WTC11 (cell line): ENCODE data around the gene NSUN2. TPM values are rescaled to one million over a fixed set of nuclear protein-coding genes. Genes with fewer than 3 reads are reported as not detected.

ENCODE experiments used
- ATAC-seq: fragments of 200-7000 bp; cut with Tn5 transposase; 2 replicates; pipeline ENCODE4 v1.10.0; 2021; ENCODE audit warnings: mild to moderate bottlenecking, moderate library complexity
- CTCF ChIA-PET: fragments of 300-600 bp; sonication (Branson Sonifier 250); formaldehyde crosslinking; loops from one replicate; lab custom pipeline; 2021; ENCODE audit warnings: antibody characterized with exemption; lab: Charles Lee
- POLR2A ChIA-PET: fragments of 350-600 bp; sonication (Branson Sonifier 250); formaldehyde crosslinking; loops from one replicate; lab custom pipeline; 2021; ENCODE audit warnings: antibody characterized with exemption; lab: Charles Lee
- DNase-seq: peaks from one replicate; pipeline ENCODE4 v3.0.0; 2021; ENCODE audit warnings: low spot score
- H3K27ac Mint-ChIP-seq: 2 replicates; pipeline ENCODE4 v1.8.0; 2021; ENCODE audit warnings: mixed read lengths
- H3K27me3 Mint-ChIP-seq: 2 replicates; pipeline ENCODE4 v1.8.0; 2021; ENCODE audit warnings: low read depth, mild to moderate bottlenecking, moderate library complexity, mixed read lengths
- H3K36me3 Mint-ChIP-seq: 2 replicates; pipeline ENCODE4 v1.8.0; 2021; ENCODE audit warnings: mixed read lengths
- H3K4me1 Mint-ChIP-seq: 2 replicates; pipeline ENCODE4 v1.8.0; 2022; ENCODE audit warnings: mixed read lengths
- H3K4me3 Mint-ChIP-seq: 2 replicates; pipeline ENCODE4 v1.8.0; 2021; ENCODE audit warnings: mild to moderate bottlenecking, moderate library complexity, mixed read lengths
- H3K9me3 Mint-ChIP-seq: 2 replicates; pipeline ENCODE4 v1.8.0; 2021; ENCODE audit warnings: mixed read lengths
- ATF3 ChIP-seq: sonication (generic); formaldehyde crosslinking; conservative IDR thresholded peaks from 2 replicates; pipeline ENCODE4 v1.8.1; 2022; ENCODE audit warnings: mild to moderate bottlenecking, missing genetic modification reagents
- CBFB ChIP-seq: sonication (generic); formaldehyde crosslinking; IDR thresholded peaks from 2 replicates; pipeline ENCODE4 v1.8.1; 2022; ENCODE audit warnings: mild to moderate bottlenecking, low read depth, missing genetic modification reagents
- CREM ChIP-seq: sonication (generic); formaldehyde crosslinking; IDR thresholded peaks from 2 replicates; pipeline ENCODE4 v1.8.1; 2022; ENCODE audit warnings: mild to moderate bottlenecking, missing genetic modification reagents, moderate library complexity
- E2F1 ChIP-seq: sonication (generic); formaldehyde crosslinking; IDR thresholded peaks from 2 replicates; pipeline ENCODE4 v1.8.0; 2022; ENCODE audit warnings: mild to moderate bottlenecking, missing genetic modification reagents
- E2F4 ChIP-seq: sonication (generic); formaldehyde crosslinking; IDR thresholded peaks from 2 replicates; pipeline ENCODE4 v1.8.1; 2022; ENCODE audit warnings: low read depth, mild to moderate bottlenecking, moderate library complexity, missing genetic modification reagents, borderline replicate concordance
- EMX1 ChIP-seq: fragments of 250-450 bp; sonication (Bioruptor Pico); IDR thresholded peaks from 2 replicates; pipeline ENCODE4 v1.8.0; 2021; ENCODE audit warnings: mild to moderate bottlenecking
- ESRRA ChIP-seq: sonication (generic); formaldehyde crosslinking; IDR thresholded peaks from 2 replicates; pipeline ENCODE4 v1.8.1; 2022; ENCODE audit warnings: mild to moderate bottlenecking, missing genetic modification reagents, borderline replicate concordance
- FOXK1 ChIP-seq: sonication (generic); formaldehyde crosslinking; IDR thresholded peaks from 2 replicates; pipeline ENCODE4 v1.8.0; 2022; ENCODE audit warnings: mild to moderate bottlenecking, moderate library complexity, missing genetic modification reagents
- FOXP1 ChIP-seq: sonication (generic); formaldehyde crosslinking; IDR thresholded peaks from 2 replicates; pipeline ENCODE4 v1.8.0; 2022; ENCODE audit warnings: missing genetic modification reagents, mild to moderate bottlenecking, moderate library complexity, borderline replicate concordance
- IRF2 ChIP-seq: sonication (generic); formaldehyde crosslinking; IDR thresholded peaks from 2 replicates; pipeline ENCODE4 v1.8.0; 2022; ENCODE audit warnings: low read depth, missing genetic modification reagents, borderline replicate concordance
- JAZF1 ChIP-seq: fragments of 250-450 bp; sonication (Bioruptor Pico); IDR thresholded peaks from 2 replicates; pipeline ENCODE4 v1.9.0; 2021; ENCODE audit warnings: moderate library complexity, mild to moderate bottlenecking, inconsistent platforms
- NR2C2 ChIP-seq: sonication (generic); formaldehyde crosslinking; IDR thresholded peaks from 2 replicates; pipeline ENCODE4 v1.8.0; 2022; ENCODE audit warnings: mild to moderate bottlenecking, missing genetic modification reagents
- SMAD3 ChIP-seq: sonication (generic); formaldehyde crosslinking; IDR thresholded peaks from 2 replicates; pipeline ENCODE4 v1.8.0; 2022; ENCODE audit warnings: missing genetic modification reagents, mild to moderate bottlenecking, borderline replicate concordance
- SMAD4 ChIP-seq: sonication (generic); formaldehyde crosslinking; IDR thresholded peaks from 2 replicates; pipeline ENCODE4 v1.8.0; 2022; ENCODE audit warnings: mild to moderate bottlenecking, missing genetic modification reagents
- SP1 ChIP-seq: sonication (generic); formaldehyde crosslinking; conservative IDR thresholded peaks from 2 replicates; pipeline ENCODE4 v1.8.1; 2022; ENCODE audit warnings: missing genetic modification reagents
- STAT6 ChIP-seq: sonication (generic); formaldehyde crosslinking; conservative IDR thresholded peaks from 2 replicates; pipeline ENCODE4 v1.8.1; 2023; ENCODE audit warnings: mild to moderate bottlenecking, low read depth, missing genetic modification reagents, moderate library complexity
- TCF7 ChIP-seq: sonication (generic); formaldehyde crosslinking; IDR thresholded peaks from 2 replicates; pipeline ENCODE4 v1.8.0; 2022; ENCODE audit warnings: mild to moderate bottlenecking, low read depth, missing genetic modification reagents, moderate library complexity
- ZBTB21 ChIP-seq: sonication (generic); formaldehyde crosslinking; IDR thresholded peaks from 2 replicates; pipeline ENCODE4 v1.8.1; 2023; ENCODE audit warnings: mild to moderate bottlenecking, missing genetic modification reagents, borderline replicate concordance
- ZMAT4 ChIP-seq: fragments of 250-450 bp; sonication (Bioruptor Pico); IDR thresholded peaks from 2 replicates; pipeline ENCODE4 v1.9.0; 2021; ENCODE audit warnings: mild to moderate bottlenecking
- total RNA-seq: library from RNA; stranded (reverse); gene quantifications from 3 replicates; pipeline ENCODE4 v1.2.3, GENCODE V29; 2021

NSUN2 gene
- total RNA-seq, 1 experiment from 2014 or later, result 88.4 TPM

- TF ChIP-seq CREM (CRISPR knock-in tag), result no peak
- no peak for TF ChIP-seq SMAD4 (CRISPR knock-in tag)
- TF ChIP-seq ATF3 (CRISPR knock-in tag), result no peak
Measured at GRCh38 chr5:6616632-6617031, 16.2 kb downstream of the NSUN2 start (continued).

- Mint-ChIP-seq H3K9me3 (no peaks in the 10 kb centered on the region), H3K4me1 (no peaks in the 10 kb centered on the region), H3K27ac (no peak overlapping the region), H3K27me3 (no peaks in the 10 kb centered on the region), H3K36me3 (peaks cover 77% of the 10 kb centered on the region), H3K4me3 (no peak overlapping the region)
- ChIA-PET POLR2A (no interaction called here), CTCF (interaction anchor here (2.0 kb wide), 1 partner anchor 144 kb away, joined by 4 read pairs; no protein-coding TSS in a partner anchor)
- DNase-seq (no peak), ATAC-seq (no peak)
- no peak for TF ChIP-seq STAT6
- TF ChIP-seq CBFB (CRISPR knock-in tag), result no peak
- TF ChIP-seq ESRRA, result no peak
- TF ChIP-seq JAZF1, result no peak
- TF ChIP-seq NR2C2 (CRISPR knock-in tag), result no peak
- TF ChIP-seq ZMAT4 (CRISPR knock-in tag), result no peak
- no peak for TF ChIP-seq E2F1 (CRISPR knock-in tag)
- no peak for TF ChIP-seq FOXP1 (CRISPR knock-in tag)
- no peak for TF ChIP-seq SMAD3
- no peak for TF ChIP-seq E2F4 (CRISPR knock-in tag)
- no peak for TF ChIP-seq FOXK1 (CRISPR knock-in tag)
Measured at GRCh38 chr5:6615034-6615815, 17.6 kb downstream of the NSUN2 start.

GRCh38 chr5:6611334-6612256, 21.2 kb downstream of the NSUN2 start:
- Mint-ChIP-seq H3K36me3 (peaks cover 86% of the 10 kb centered on the region), H3K27ac (no peak overlapping the region), H3K9me3 (no peaks in the 10 kb centered on the region), H3K4me3 (no peak overlapping the region), H3K27me3 (no peaks in the 10 kb centered on the region), H3K4me1 (no peaks in the 10 kb centered on the region)
- DNase-seq (no peak), ATAC-seq (no peak)
- POLR2A ChIA-PET, result no interaction called here
- CTCF ChIA-PET, result interaction anchor here (0.5 kb wide), 1 partner anchor 10 kb away, joined by 4 read pairs; no protein-coding TSS in a partner anchor
- no peak for TF ChIP-seq EMX1 (CRISPR knock-in tag)
- no peak for TF ChIP-seq ZBTB21
- no peak for TF ChIP-seq SP1
- TF ChIP-seq IRF2 (CRISPR knock-in tag), result no peak
- TF ChIP-seq TCF7 (CRISPR knock-in tag), result no peak
- TF ChIP-seq, all 79 proteins: peak for 0
